ENCODE results near the gene KDM4B. TPM values are rescaled to one million over a fixed set of nuclear protein-coding genes. Genes with fewer than 3 reads are reported as not detected.
"Not testable (repeated sequence)": the region's sequence is repeated elsewhere in the genome, so short reads cannot be mapped to it uniquely, and the experiment has no call there.

The KDM4B gene
- polyA plus RNA-seq, 1 of the 3 experiments (the other 2 are of a cell fraction) = 12.2 TPM

DNA sequence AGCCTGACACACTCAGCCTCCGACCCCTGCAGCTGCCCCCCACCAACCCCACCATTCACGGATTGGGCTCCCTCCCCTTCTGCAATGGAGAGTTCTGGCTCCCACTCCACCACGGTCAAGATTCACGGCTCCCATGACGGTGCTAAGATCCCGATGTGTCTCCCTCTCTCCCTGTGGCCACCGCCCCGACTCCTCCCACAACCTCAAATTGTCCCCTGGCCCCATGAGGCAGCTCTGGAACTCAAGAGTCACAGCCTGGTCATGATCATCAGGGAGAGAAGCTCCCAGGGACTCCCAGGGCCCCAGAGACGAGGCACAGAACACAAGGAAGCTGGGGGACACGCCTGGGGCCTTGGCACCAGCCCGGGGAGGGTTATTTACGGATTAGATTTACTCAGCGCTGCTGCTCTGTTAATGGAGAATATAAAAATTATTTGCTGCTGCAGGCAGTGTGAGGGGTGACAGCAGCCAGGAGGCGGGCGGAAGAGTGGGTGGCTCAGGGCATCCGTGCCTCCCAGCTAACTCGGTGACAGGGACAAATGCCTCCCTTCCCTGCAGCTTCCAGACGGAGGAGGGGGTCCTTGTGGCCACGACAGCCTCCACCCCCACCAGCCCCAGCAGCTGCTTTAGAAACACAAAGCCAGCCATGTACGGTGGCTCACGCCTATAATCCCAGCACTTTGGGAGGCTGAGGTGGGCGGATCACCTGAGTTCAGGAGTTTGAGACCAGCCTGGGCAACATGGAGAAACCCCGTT, 187.5 kb downstream of the KDM4B start:
- Histone ChIP-seq H3K9me3 (no peaks in the 10 kb centered on the region), H3K9me2 (no peaks in the 10 kb centered on the region), H3K4me1 (ENCODE audit: control insufficient read depth in 1 of 2, insufficient read depth in 2 of 2, low read depth in 1 of 2, low read length in 1 of 2) (peaks cover 0 to 2% of the 10 kb centered on the region in 2 experiments; a peak in 1 of 4 replicates), H3K4me2 (no peak overlapping the region), H3K27ac (ENCODE audit: low read depth in 2 of 2, low read length in 1 of 2) (no peak overlapping the region), H2AFZ (ENCODE audit: low read depth) (no peak overlapping the region), H3K79me2 (ENCODE audit: insufficient read depth) (no peaks in the 10 kb centered on the region), H3F3A (replicated peaks; ENCODE audit: insufficient read depth) (no peaks in the 10 kb centered on the region), H4K20me1 (ENCODE audit: insufficient read depth) (no peaks in the 10 kb centered on the region), H3K4me3 (ENCODE audit: low read depth in 2 of 2, low read length in 1 of 2) (no peak overlapping the region), H3K9ac (no peak overlapping the region), H3K27me3 (ENCODE audit: insufficient read depth) (no peaks in the 10 kb centered on the region), H3K36me3 (replicated peaks in 1 of 2; ENCODE audit: control insufficient read depth in 1 of 2, insufficient read depth in 2 of 2, low read length in 1 of 2) (peaks cover 0 to 6% of the 10 kb centered on the region in 2 experiments)
- peak; percentile 46 for DNase-seq
- CTCF ChIA-PET = interaction anchor here (0.6 to 2.2 kb wide), 5 partner anchors 9 to 108 kb away, joined by 3 to 10 read pairs (median 5); no protein-coding TSS in a partner anchor
- POLR2A ChIA-PET = interaction anchor here (0.5 kb wide), 1 partner anchor 34 kb away, joined by 3 read pairs; no protein-coding TSS in a partner anchor
- TF ChIP-seq RCOR1 (IDR thresholded peaks at IDR 0.05; ENCODE audit: low read length) = no peak
- WGBS (ENCODE audit: low lambda C conversion rate) = 59% methylated on average over 18 of the region's 23 CpGs

DNA sequence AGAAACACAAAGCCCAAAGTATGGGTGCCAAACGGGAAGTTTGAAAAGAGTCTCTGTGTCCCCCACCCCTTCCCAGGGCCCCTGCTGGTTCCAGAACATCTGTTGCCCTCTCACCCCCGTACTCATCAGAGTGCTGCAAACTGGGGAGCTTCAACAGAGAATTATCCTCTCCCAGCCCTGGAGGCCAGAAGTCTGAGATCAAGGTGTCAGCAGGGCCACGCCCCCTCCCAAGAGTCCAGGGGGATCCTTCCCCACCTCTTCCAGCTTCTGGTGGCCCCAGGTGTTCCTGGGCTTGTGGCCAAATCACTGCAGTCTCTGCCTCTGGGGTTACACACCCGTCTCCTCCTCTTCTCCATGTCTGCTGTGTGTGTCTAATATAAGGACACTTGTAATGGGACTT, 188.3 kb downstream of the KDM4B start:
- Histone ChIP-seq H3K9me2 (no peaks in the 10 kb centered on the region), H3K4me3 (ENCODE audit: low read depth in 2 of 2, low read length in 1 of 2) (no peak overlapping the region), H3F3A (replicated peaks; ENCODE audit: insufficient read depth) (no peaks in the 10 kb centered on the region), H3K4me1 (ENCODE audit: control insufficient read depth in 1 of 2, insufficient read depth in 2 of 2, low read depth in 1 of 2, low read length in 1 of 2) (peaks cover 0 to 2% of the 10 kb centered on the region in 2 experiments; a peak in 1 of 4 replicates), H3K4me2 (no peak overlapping the region), H2AFZ (ENCODE audit: low read depth) (no peak overlapping the region), H3K27me3 (ENCODE audit: insufficient read depth) (no peaks in the 10 kb centered on the region), H3K27ac (ENCODE audit: low read depth in 2 of 2, low read length in 1 of 2) (no peak overlapping the region), H3K79me2 (ENCODE audit: insufficient read depth) (no peaks in the 10 kb centered on the region), H3K36me3 (replicated peaks in 1 of 2; ENCODE audit: control insufficient read depth in 1 of 2, insufficient read depth in 2 of 2, low read length in 1 of 2) (no peaks in the 10 kb centered on the region), H3K9me3 (no peaks in the 10 kb centered on the region), H4K20me1 (ENCODE audit: insufficient read depth) (no peaks in the 10 kb centered on the region), H3K9ac (no peak overlapping the region)
- WGBS (ENCODE audit: low lambda C conversion rate) = 74% methylated on average over 4 of the region's 4 CpGs
- no peak for TF ChIP-seq YY1 (IDR thresholded peaks at IDR 0.05; ENCODE audit: low read depth)
- no peak for TF ChIP-seq RCOR1 (IDR thresholded peaks at IDR 0.05; ENCODE audit: low read length)
- TF ChIP-seq MEF2A (IDR thresholded peaks at IDR 0.05; ENCODE audit: borderline replicate concordance, low read depth) = no peak
- no peak for TF ChIP-seq EP300 (IDR thresholded peaks at IDR 0.05; ENCODE audit: borderline replicate concordance in 1 of 2, low read depth in 1 of 2, low read length in 1 of 2)
- ChIA-PET POLR2A (no interaction called here), CTCF (no interaction called here)
- DNase-seq = peak; percentile 6

DNA sequence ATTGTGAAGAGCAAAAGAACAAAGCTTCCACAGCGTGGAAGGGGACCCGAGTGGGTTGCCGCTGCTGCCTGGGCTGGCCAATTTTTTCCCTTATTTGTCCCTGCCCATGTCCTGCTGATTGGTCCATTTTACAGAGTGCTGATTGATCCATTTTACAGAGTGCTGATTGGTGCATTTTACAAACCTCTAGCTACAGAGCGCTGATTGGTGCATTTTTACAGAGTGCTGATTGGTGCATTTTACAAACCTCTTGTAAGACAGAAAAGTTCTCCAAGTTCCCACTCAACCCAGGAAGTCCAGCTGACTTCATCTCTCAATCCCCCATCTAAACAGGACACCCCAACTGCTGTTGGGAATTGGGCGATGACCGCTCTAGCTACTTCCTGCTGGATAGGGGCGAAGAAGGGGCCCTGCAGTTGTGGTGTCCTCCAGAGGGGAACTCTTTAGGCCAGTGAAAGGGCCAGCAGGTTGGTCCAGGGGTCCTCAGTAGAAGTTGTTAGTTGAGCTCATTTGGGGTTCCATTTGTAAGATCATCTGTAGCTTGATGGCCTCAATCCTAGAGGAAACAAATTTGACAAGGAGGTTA, 189.7 kb downstream of the KDM4B start:
- POLR2A ChIA-PET = not testable (repeated sequence)
- CTCF ChIA-PET = interaction anchor here (0.9 to 1.5 kb wide), 2 partner anchors 110 to 127 kb away, joined by 3 read pairs; no protein-coding TSS in a partner anchor
- WGBS (ENCODE audit: low lambda C conversion rate) = 90% methylated on average over 7 of the region's 7 CpGs

DNA sequence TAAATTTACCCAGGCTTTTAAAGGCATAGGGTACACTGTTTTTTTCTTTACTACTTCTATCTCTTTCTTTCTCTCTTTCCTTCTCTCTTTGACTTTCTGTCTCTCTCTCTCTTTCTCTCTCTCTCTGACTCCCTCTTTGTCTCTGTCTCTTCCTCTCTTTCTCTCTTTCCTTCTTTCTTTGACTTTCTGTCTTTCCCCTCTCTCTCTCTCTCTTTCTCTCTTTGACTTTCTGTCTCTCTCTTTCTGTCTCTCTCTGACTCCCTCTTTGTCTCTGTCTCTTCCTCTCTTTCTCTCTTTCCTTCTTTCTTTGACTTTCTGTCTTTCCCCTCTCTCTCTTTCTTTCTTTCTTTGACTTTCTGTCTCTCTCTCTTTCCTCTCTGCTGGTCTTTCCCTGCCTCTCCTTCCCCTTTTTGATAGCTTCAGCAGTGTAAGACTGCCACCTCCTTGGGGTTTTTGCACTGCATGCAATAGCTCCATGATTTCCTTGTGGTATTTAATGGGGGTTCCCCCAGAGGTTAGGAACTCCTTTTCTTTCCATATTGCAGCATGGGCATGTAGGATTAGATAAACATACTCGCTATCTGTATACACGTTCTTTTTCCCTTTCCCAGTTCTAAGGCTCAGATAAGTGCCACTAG, 191.4 kb downstream of the KDM4B start:
- H3K4me3 ChIP-seq (ENCODE audit: low read depth in 2 of 2, low read length in 1 of 2); H3K4me2 ChIP-seq; H3K79me2 ChIP-seq (ENCODE audit: insufficient read depth); H4K20me1 ChIP-seq (ENCODE audit: insufficient read depth); H3K27ac ChIP-seq (ENCODE audit: low read depth in 2 of 2, low read length in 1 of 2); H3K9ac ChIP-seq; H3K9me3 ChIP-seq; H3K4me1 ChIP-seq (ENCODE audit: control insufficient read depth in 1 of 2, insufficient read depth in 2 of 2, low read depth in 1 of 2, low read length in 1 of 2); CTCF ChIA-PET; H3K36me3 ChIP-seq (replicated peaks in 1 of 2; ENCODE audit: control insufficient read depth in 1 of 2, insufficient read depth in 2 of 2, low read length in 1 of 2); H2AFZ ChIP-seq (ENCODE audit: low read depth); H3K27me3 ChIP-seq (ENCODE audit: insufficient read depth); H3F3A ChIP-seq (replicated peaks; ENCODE audit: insufficient read depth); DNase-seq; POLR2A ChIA-PET; H3K9me2 ChIP-seq: not testable (repeated sequence)
- 84% methylated on average over 2 of the region's 2 CpGs for WGBS (ENCODE audit: low lambda C conversion rate)

More for the DNA sequence above, 189.7 kb downstream of the KDM4B start:
- not testable (repeated sequence) for H3K79me2 ChIP-seq (ENCODE audit: insufficient read depth); DNase-seq; H3K4me1 ChIP-seq (ENCODE audit: control insufficient read depth in 1 of 2, insufficient read depth in 2 of 2, low read depth in 1 of 2, low read length in 1 of 2); H4K20me1 ChIP-seq (ENCODE audit: insufficient read depth); H3K9me3 ChIP-seq; H3K9me2 ChIP-seq; H3K4me3 ChIP-seq (ENCODE audit: low read depth in 2 of 2, low read length in 1 of 2); H3K4me2 ChIP-seq; H2AFZ ChIP-seq (ENCODE audit: low read depth); H3F3A ChIP-seq (replicated peaks; ENCODE audit: insufficient read depth); H3K27ac ChIP-seq (ENCODE audit: low read depth in 2 of 2, low read length in 1 of 2); H3K27me3 ChIP-seq (ENCODE audit: insufficient read depth); H3K9ac ChIP-seq; H3K36me3 ChIP-seq (replicated peaks in 1 of 2; ENCODE audit: control insufficient read depth in 1 of 2, insufficient read depth in 2 of 2, low read length in 1 of 2)

DNA sequence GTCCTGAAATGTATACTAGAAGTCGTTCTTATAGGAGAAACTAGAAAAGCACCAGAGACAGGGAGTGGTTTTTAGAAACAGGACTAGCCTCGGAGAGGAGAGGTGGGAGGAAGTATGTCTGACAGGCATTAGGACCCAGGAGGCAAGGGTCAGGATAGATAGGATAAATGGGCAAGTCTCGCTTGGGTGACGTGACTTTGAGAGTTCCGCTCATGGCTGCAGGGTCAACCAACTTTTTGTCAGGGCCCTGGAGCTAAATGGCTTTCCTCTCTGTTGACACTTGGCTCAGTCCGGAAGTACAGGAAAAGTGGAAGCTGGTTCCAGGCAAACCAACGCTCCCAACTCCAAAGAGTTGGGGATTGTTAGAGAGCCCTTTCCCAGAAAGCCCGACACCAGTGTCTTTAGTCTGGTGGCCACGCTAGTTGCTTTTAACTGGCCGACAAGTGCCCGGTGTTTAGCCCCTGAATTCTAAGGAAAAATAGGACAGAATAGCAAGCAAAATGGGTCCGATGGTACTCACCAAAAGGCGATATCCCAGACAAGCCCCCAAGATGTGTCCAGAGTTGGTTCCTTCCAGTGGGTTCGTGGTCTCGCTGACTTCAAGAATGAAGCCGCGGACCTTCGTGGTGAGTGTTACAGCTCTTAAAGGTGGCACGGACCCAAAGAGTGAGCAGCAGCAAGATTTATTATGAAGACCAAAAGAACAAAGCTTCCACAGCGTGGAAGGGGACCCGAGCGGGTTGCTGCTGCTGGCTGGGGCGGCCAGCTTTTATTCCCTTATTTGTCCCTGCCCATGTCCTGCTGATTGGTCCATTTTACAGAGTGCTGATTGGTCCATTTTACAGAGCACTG, 196.2 kb downstream of the KDM4B start:
- H3K27ac ChIP-seq (ENCODE audit: low read depth in 2 of 2, low read length in 1 of 2); H3K4me1 ChIP-seq (ENCODE audit: control insufficient read depth in 1 of 2, insufficient read depth in 2 of 2, low read depth in 1 of 2, low read length in 1 of 2); H3K9me3 ChIP-seq; H2AFZ ChIP-seq (ENCODE audit: low read depth); DNase-seq; H3K4me2 ChIP-seq; H3K9ac ChIP-seq; H3K79me2 ChIP-seq (ENCODE audit: insufficient read depth); H3K27me3 ChIP-seq (ENCODE audit: insufficient read depth); H3K36me3 ChIP-seq (replicated peaks in 1 of 2; ENCODE audit: control insufficient read depth in 1 of 2, insufficient read depth in 2 of 2, low read length in 1 of 2); POLR2A ChIA-PET; H3K9me2 ChIP-seq; H4K20me1 ChIP-seq (ENCODE audit: insufficient read depth); H3F3A ChIP-seq (replicated peaks; ENCODE audit: insufficient read depth); H3K4me3 ChIP-seq (ENCODE audit: low read depth in 2 of 2, low read length in 1 of 2): not testable (repeated sequence)
- CTCF ChIA-PET = interaction anchor here (1.7 kb wide), 1 partner anchor 117 kb away, joined by 5 read pairs; no protein-coding TSS in a partner anchor
- 91% methylated on average over 19 of the region's 23 CpGs for WGBS (ENCODE audit: low lambda C conversion rate)
